K562 (cell line): ENCODE measurements around the gene NDUFB3. TPM values are rescaled to one million over a fixed set of nuclear protein-coding genes. Genes with fewer than 3 reads are reported as not detected.
A peak's percentile ranks its signal among the peaks of the same experiment; 100 is the strongest.

Source experiments
- ASH1L ChIP-seq: fragments of 450-650 bp; IDR thresholded peaks from 2 replicates; pipeline ENCODE4 v1.6.1; 2018; ENCODE audit warnings: borderline replicate concordance, mild to moderate bottlenecking, low read depth; ENCODE audit not compliant: partially characterized antibody
- BHLHE40 ChIP-seq: IDR thresholded peaks from 2 replicates; pipeline ENCODE4 v1.6.1; 2011; ENCODE audit warnings: low read length, improper control_type of control experiment
- BRF1 ChIP-seq: IDR thresholded peaks from 3 replicates; pipeline ENCODE4 v1.6.1; 2011; ENCODE audit warnings: borderline replicate concordance, mild to moderate bottlenecking; ENCODE audit not compliant: insufficient read length; ENCODE audit errors: extremely low read depth
- EP300 ChIP-seq: IDR thresholded peaks from 2 replicates; pipeline ENCODE4 v1.6.1; 2012; ENCODE audit warnings: low read length, improper control_type of control experiment
- MYNN ChIP-seq, 2 experiments: sonication (generic); formaldehyde crosslinking in 1 of 2; IDR thresholded peaks; 2 replicates each; pipeline versions ENCODE4 v1.5.0 to v1.6.1; 2016 to 2020; ENCODE audit warnings: antibody characterized with exemption in 1 of 2, missing genetic modification reagents in 1 of 2
- NCOA1 ChIP-seq: fragments of 450-650 bp; IDR thresholded peaks from 2 replicates; pipeline ENCODE4 v1.6.1; 2016; ENCODE audit warnings: low read depth
- NR1H2 ChIP-seq: sonication (generic); formaldehyde crosslinking; IDR thresholded peaks from 2 replicates; pipeline ENCODE4 v1.4.0; 2020; ENCODE audit warnings: mild to moderate bottlenecking, missing genetic modification reagents
- SNRNP70 ChIP-seq: fragments of 200-400 bp; formaldehyde crosslinking; optimal IDR thresholded peaks from 2 replicates; pipeline ENCODE3; 2017; ENCODE audit warnings: low read depth, low read length
- SRSF1 ChIP-seq: fragments of 200-400 bp; formaldehyde crosslinking; IDR thresholded peaks from 2 replicates; pipeline ENCODE4 v1.6.1; 2017; ENCODE audit warnings: mild to moderate bottlenecking, low read depth, low read length, moderate library complexity
- TAF9B ChIP-seq: fragments of 450-650 bp; IDR thresholded peaks from 2 replicates; pipeline ENCODE4 v1.6.1; 2018; ENCODE audit warnings: mild to moderate bottlenecking; ENCODE audit not compliant: partially characterized antibody
- THRAP3 ChIP-seq: fragments of 450-650 bp; IDR thresholded peaks from 2 replicates; pipeline ENCODE4 v1.6.1; 2016; ENCODE audit warnings: mild to moderate bottlenecking, inconsistent platforms, borderline replicate concordance
- ZKSCAN8 ChIP-seq: fragments of 200-800 bp; sonication (Bioruptor generic); IDR thresholded peaks from 2 replicates; pipeline ENCODE4 v1.6.1; 2016; ENCODE audit warnings: missing genetic modification characterization, missing compliant biosample characterization
- ZNF561 ChIP-seq: fragments of 450-650 bp; formaldehyde crosslinking; conservative IDR thresholded peaks from 2 replicates; pipeline ENCODE4 v1.4.0; 2020; ENCODE audit warnings: mild to moderate bottlenecking, moderate library complexity
- ZNF589 ChIP-seq: fragments of 200-800 bp; sonication (Bioruptor generic); IDR thresholded peaks from 2 replicates; pipeline ENCODE4 v1.6.1; 2016; ENCODE audit warnings: low read depth, missing genetic modification characterization, missing compliant biosample characterization
- ZNF609 ChIP-seq: sonication (generic); formaldehyde crosslinking; IDR thresholded peaks from 2 replicates; pipeline ENCODE4 v1.8.1; 2023; ENCODE audit warnings: missing genetic modification reagents, mild to moderate bottlenecking, borderline replicate concordance
- ZNF830 ChIP-seq: fragments of 250-450 bp; sonication (Bioruptor Pico); IDR thresholded peaks from 2 replicates; pipeline ENCODE4 v1.5.0; 2021; ENCODE audit warnings: mild to moderate bottlenecking
- polyA plus RNA-seq, 8 experiments: library from polyadenylated mRNA; depleted of rRNA in 4 of 8; stranded (reverse) in 5 of 8; unstranded in 3 of 8; fragments of >200 nt; fragmentation: Nextera tagmentation in 2 of 8; fragmentation: Illumina TruSeq in 1 of 8; extraction: Ambion mirVana in 2 of 8; extraction: Trizol in 1 of 8; gene quantifications; 2 replicates each; pipeline versions ENCODE4 v1.2.1 to v1.2.3, GENCODE V29; 2011 to 2014; ENCODE audit warnings: inconsistent platforms in 1 of 8, missing spikeins in 1 of 8
- total RNA-seq, 7 experiments: library from RNA; depleted of rRNA in 6 of 7; stranded (reverse); fragments of >200 nt in 6 of 7; fragmentation: Illumina TruSeq in 2 of 7; extraction: Trizol in 2 of 7; gene quantifications; 2 replicates each; pipeline versions ENCODE4 v1.2.1 to v1.2.3, GENCODE V29; 2011 to 2021; ENCODE audit warnings: low replicate concordance in 1 of 7
- TF ChIP-seq, protein P1 (sequence below): fragments of 450-650 bp; IDR thresholded peaks from 2 replicates; pipeline ENCODE4 v1.6.1; 2016; ENCODE audit warnings: missing biosample characterization, missing genetic modification characterization
- TF ChIP-seq, protein P2 (sequence below): fragments of 450-650 bp; IDR thresholded peaks from 2 replicates; pipeline ENCODE4 v1.7.1; 2018; ENCODE audit warnings: mild to moderate bottlenecking, low read depth; ENCODE audit not compliant: partially characterized antibody
- TF ChIP-seq, protein P3 (sequence below): fragments of 250-450 bp; sonication (Bioruptor Pico); IDR thresholded peaks from 2 replicates; pipeline ENCODE4 v1.8.0; 2022; ENCODE audit warnings: moderate library complexity, mild to moderate bottlenecking, inconsistent platforms

NDUFB3 gene
- total and polyA plus RNA-seq, 9 of the 15 experiments (the other 6 are each of a cell fraction or from before 2014, with no cell fraction given): 126 to 786 (median 156) TPM

DNA sequence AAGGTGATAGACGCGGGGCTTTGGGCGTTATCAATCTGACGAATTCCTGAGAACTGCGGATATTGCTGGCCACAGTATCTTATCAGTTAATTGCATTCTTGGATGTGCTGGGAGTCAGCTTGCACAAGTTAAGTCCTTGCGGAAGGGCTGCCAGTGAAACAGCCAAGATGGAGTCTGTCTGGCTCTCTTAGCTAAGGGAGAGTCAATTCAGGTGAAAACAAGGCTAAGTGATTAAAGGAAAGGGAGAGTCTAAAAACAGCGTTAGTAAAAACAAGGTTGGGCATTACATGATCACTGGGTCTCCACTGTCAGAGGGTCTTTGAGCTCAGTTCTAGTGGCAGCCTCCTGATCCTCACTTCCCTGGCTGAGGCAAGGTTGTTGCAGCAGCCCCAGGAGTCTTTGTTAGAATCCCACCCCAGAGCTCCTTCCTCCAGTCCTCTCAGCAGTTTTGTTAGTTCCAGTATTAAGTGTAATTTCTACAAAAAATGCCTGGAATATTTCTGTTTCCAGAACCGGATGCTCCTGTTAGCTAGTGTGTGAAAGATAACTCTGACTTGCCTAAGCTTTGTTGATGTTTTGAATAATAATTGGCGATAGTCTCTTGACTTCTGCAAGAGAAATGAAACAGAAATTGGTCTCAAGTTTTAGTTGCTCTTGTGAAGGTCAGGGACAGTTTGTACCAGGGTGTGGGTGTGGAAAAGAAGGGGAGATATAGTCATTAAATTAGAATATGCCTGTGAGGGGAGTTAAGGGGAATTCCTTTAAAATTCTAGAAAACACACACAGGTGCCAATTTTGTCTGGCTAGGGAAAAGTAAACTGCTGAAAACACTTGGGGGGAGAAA is 54.7 kb downstream of the NDUFB3 start (continued):
- TF ChIP-seq, protein P1, sequence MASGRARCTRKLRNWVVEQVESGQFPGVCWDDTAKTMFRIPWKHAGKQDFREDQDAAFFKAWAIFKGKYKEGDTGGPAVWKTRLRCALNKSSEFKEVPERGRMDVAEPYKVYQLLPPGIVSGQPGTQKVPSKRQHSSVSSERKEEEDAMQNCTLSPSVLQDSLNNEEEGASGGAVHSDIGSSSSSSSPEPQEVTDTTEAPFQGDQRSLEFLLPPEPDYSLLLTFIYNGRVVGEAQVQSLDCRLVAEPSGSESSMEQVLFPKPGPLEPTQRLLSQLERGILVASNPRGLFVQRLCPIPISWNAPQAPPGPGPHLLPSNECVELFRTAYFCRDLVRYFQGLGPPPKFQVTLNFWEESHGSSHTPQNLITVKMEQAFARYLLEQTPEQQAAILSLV: peak; percentile 98
- no peak for TF ChIP-seq BHLHE40
- peak; percentile 96 for TF ChIP-seq ZKSCAN8 (CRISPR knock-in tag)
- TF ChIP-seq ZNF609 (CRISPR knock-in tag): no peak
- TF ChIP-seq ZNF830 (CRISPR knock-in tag): peak; percentile 95
- no peak for TF ChIP-seq SRSF1
- TF ChIP-seq, protein P2, sequence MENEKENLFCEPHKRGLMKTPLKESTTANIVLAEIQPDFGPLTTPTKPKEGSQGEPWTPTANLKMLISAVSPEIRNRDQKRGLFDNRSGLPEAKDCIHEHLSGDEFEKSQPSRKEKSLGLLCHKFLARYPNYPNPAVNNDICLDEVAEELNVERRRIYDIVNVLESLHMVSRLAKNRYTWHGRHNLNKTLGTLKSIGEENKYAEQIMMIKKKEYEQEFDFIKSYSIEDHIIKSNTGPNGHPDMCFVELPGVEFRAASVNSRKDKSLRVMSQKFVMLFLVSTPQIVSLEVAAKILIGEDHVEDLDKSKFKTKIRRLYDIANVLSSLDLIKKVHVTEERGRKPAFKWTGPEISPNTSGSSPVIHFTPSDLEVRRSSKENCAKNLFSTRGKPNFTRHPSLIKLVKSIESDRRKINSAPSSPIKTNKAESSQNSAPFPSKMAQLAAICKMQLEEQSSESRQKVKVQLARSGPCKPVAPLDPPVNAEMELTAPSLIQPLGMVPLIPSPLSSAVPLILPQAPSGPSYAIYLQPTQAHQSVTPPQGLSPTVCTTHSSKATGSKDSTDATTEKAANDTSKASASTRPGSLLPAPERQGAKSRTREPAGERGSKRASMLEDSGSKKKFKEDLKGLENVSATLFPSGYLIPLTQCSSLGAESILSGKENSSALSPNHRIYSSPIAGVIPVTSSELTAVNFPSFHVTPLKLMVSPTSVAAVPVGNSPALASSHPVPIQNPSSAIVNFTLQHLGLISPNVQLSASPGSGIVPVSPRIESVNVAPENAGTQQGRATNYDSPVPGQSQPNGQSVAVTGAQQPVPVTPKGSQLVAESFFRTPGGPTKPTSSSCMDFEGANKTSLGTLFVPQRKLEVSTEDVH: no peak
- TF ChIP-seq TAF9B: no peak
- no peak for TF ChIP-seq ASH1L
- TF ChIP-seq THRAP3: no peak
- no peak for TF ChIP-seq SNRNP70
- peak; percentile 61; the same call in 1 of the 2 replicates for TF ChIP-seq EP300
- TF ChIP-seq BRF1: no peak
- no peak for TF ChIP-seq NR1H2 (CRISPR knock-in tag)
- TF ChIP-seq, protein P3, sequence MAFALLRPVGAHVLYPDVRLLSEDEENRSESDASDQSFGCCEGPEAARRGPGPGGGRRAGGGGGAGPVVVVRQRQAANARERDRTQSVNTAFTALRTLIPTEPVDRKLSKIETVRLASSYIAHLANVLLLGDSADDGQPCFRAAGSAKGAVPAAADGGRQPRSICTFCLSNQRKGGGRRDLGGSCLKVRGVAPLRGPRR (CRISPR knock-in tag): peak; percentile 98
- TF ChIP-seq NCOA1: no peak
- peak; percentile 99 for TF ChIP-seq ZNF589 (CRISPR knock-in tag)
- peak; percentile 94 for TF ChIP-seq ZNF561 (CRISPR knock-in tag)
- no peak for TF ChIP-seq MYNN (IDR thresholded peaks at IDR 0.05)
- TF ChIP-seq MYNN (CRISPR knock-in tag; IDR thresholded peaks at IDR 0.05): no peak
